WI38 (cell line): ENCODE measurements around the gene RADX.

Experiments
- H3K4me3 ChIP-seq: 2 replicates; pipeline ENCODE4 v1.5.1; 2011; ENCODE audit warnings: low read depth, mild to moderate bottlenecking, control low read depth, low read length
- CTCF ChIP-seq: IDR thresholded peaks from 2 replicates; pipeline ENCODE4 v1.5.1; 2012; ENCODE audit warnings: low read depth, mild to moderate bottlenecking, control low read depth, low read length

The RADX gene

GRCh38 chrX:106680716-106681115 is 68.9 kb downstream of the RADX start:
- no peak for TF ChIP-seq CTCF

GRCh38 chrX:106684207-106684606 is 72.4 kb downstream of the RADX start:
- TF ChIP-seq CTCF: no peak
- no peak overlapping the region for H3K4me3 ChIP-seq

More at GRCh38 chrX:106680716-106681115, 68.9 kb downstream of the RADX start:
- H3K4me3 ChIP-seq: no peak overlapping the region

GRCh38 chrX:106692425-106693065 is 80.8 kb downstream of the RADX start:
- H3K4me3 ChIP-seq: no peak overlapping the region
- TF ChIP-seq CTCF: no peak

GRCh38 chrX:106696502-106696901 is 84.7 kb downstream of the RADX start:
- no peak for TF ChIP-seq CTCF
- H3K4me3 ChIP-seq: no peak overlapping the region

GRCh38 chrX:106698693-106699092 is 86.9 kb downstream of the RADX start:
- no peak overlapping the region for H3K4me3 ChIP-seq
- no peak for TF ChIP-seq CTCF

- TF ChIP-seq CTCF: no peak
- no peak overlapping the region for H3K4me3 ChIP-seq
Observed at GRCh38 chrX:106702636-106703035, 90.9 kb downstream of the RADX start.

GRCh38 chrX:106706466-106706865 is 94.7 kb downstream of the RADX start:
- no peak overlapping the region for H3K4me3 ChIP-seq
- TF ChIP-seq CTCF: no peak
